ENCODE measurements around the gene BRMS1L.
"Not testable (repeated sequence)": the region's sequence is repeated elsewhere in the genome, so short reads cannot be mapped to it uniquely, and the experiment has no call there.

BRMS1L gene

DNA sequence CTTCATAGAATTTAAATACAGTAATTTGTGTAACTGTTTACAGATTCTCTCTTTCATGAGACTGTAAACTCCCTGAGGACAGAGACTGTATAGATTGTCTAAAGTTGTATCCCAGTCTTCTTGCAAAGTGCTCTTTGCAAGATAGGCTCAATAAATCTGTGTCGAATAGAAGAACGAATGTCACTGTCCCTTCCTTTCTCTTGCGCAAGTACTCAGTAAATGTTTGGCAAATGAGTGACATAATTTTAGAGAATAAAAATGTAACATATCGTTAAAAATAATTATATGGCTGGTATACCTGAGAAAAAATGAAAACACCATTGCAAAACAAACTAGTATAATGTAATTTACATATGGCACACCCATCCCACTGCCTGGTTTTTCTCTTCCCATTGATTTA lies 15.2 kb upstream of the BRMS1L start:
- H3K27ac Mint-ChIP-seq: no peak overlapping the region
- no peaks in the 10 kb centered on the region for H3K9me3 Mint-ChIP-seq
- ATAC-seq: no peak
- no peak overlapping the region for H3K4me3 Mint-ChIP-seq
- DNase-seq (ENCODE audit: low spot score in 2 of 2): no peak
- H3K4me1 Mint-ChIP-seq: peaks cover 31% of the 10 kb centered on the region
- H3K36me3 Mint-ChIP-seq: peaks cover 12% of the 10 kb centered on the region

DNA sequence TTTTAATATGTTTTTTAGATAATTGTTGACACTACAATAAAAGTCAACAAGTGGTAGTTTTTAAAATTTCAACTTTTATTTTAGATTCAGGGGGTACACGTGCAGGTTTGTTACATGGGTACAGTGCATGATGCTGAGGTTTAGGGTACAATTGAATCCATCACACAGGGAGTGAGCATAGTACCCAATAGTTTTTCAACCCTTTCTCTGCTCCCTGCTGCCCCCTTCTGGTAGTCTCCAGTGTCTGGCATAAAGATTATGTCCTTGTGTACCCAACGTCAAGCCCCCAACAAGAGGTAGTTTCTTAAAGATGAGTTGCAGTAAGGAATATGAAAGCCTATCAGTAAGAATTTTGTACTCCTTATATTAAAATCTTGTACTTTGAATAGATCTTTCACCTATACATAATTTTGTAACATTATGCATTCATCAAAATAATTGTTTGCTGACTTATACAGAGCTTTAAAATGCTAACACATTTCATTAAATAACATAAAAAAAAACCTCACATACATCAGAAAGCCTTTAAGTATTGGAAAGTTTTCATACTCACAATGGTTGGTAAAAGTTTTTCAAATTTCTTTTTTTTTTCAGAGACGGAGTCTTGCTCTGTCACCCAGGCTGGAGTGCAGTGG lies 11.7 kb upstream of the BRMS1L start:
- DNase-seq (ENCODE audit: low spot score in 2 of 2): peak; percentile 78 to 90
- no peak overlapping the region for H3K27ac Mint-ChIP-seq

DNA sequence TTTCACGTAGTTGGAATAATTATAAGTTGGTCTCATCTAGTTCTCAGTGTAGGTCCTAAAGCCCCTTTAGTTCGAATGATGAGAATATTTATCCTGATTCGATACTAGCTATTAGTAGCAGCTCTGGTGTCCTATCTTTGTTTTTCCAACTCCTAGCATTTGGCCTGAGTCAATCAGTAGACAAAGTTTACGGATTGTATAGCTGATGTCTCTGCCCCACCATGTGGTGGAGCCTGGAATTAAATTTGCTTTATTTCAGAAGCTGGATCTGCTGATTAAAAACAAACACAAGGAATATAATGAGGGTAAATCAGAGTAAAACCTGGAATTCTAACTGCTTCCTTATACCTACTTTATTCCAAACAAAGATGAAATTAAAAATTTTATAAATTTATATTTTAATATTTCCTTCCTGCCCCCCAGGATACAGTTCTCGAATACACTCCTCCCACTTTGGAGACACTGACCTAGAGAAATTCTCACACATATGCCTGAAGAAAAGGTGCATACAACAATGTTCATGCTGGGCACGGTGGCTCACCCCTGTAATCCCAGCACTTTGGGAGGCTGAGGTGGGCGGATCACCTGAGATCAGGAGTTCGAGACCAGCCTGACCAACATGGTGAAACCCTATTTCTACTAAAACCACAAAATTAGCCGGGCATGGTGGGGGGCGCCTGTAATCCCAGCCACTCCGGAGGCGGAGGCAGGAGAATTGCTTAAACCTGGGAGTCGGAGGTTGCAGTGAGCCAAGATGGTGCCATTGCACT lies 7.6 kb upstream of the BRMS1L start:
- ATAC-seq (no peak), DNase-seq (ENCODE audit: low spot score in 2 of 2) (no peak)
- no peaks in the 10 kb centered on the region for H3K4me1 Mint-ChIP-seq
- no peaks in the 10 kb centered on the region for H3K9me3 Mint-ChIP-seq
- H3K4me3 Mint-ChIP-seq: no peak overlapping the region
- H3K27ac Mint-ChIP-seq: no peak overlapping the region
- no peaks in the 10 kb centered on the region for H3K36me3 Mint-ChIP-seq

More for the DNA sequence above, 11.7 kb upstream of the BRMS1L start:
- Mint-ChIP-seq H3K4me3 (no peak overlapping the region), H3K4me1 (peaks cover 5% of the 10 kb centered on the region), H3K36me3 (no peaks in the 10 kb centered on the region), H3K9me3 (no peaks in the 10 kb centered on the region)
- peak; percentile 82 for ATAC-seq

DNA sequence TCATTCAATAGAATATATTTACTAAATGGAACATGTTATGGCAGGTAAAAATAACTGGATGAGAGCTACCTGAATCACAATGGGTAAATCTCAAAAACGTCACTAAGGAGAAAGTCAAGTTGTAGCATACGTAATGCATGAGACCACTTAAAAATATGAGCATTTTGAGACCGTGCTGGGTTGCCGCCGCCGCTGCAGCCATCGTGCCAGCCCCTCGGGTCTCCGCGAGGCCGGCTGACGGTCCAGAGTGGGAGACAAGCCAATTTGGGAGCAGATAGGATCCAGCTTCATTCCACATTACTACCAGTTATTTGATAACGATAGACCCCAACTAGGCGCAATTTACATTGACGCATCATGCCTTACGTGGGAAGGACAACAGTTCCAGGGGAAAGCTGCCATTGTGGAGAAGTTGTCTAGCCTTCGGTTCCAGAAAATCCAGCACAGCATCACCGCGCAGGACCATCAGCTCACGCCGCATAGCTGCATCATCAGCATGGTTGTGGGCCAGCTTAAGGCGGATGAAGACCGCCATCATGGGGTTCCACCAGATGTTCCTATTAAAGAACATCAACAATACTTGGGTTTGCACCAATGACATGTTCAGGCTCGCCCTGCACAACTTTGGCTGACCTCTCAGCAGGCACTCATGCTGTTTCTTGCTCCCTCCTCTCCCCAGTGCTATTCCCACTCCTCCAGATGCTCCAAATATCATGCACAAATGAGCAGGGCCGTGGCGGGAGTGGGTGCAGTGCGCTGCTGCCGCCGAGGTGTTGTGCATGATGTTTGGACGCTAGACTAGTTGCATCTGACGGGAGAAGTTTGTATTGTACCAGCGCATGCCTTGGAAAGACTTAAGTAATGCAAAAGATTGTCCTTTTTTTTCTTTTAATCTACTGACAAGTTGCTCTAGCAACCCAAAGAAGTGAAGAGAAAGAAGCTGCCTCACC lies 6.3 kb upstream of the BRMS1L start:
- no peak overlapping the region for H3K4me3 Mint-ChIP-seq
- H3K4me1 Mint-ChIP-seq: no peaks in the 10 kb centered on the region
- H3K36me3 Mint-ChIP-seq: no peaks in the 10 kb centered on the region
- H3K27ac Mint-ChIP-seq: no peak overlapping the region
- no peak for DNase-seq (ENCODE audit: low spot score in 2 of 2)
- no peaks in the 10 kb centered on the region for H3K9me3 Mint-ChIP-seq
- no peak for ATAC-seq

DNA sequence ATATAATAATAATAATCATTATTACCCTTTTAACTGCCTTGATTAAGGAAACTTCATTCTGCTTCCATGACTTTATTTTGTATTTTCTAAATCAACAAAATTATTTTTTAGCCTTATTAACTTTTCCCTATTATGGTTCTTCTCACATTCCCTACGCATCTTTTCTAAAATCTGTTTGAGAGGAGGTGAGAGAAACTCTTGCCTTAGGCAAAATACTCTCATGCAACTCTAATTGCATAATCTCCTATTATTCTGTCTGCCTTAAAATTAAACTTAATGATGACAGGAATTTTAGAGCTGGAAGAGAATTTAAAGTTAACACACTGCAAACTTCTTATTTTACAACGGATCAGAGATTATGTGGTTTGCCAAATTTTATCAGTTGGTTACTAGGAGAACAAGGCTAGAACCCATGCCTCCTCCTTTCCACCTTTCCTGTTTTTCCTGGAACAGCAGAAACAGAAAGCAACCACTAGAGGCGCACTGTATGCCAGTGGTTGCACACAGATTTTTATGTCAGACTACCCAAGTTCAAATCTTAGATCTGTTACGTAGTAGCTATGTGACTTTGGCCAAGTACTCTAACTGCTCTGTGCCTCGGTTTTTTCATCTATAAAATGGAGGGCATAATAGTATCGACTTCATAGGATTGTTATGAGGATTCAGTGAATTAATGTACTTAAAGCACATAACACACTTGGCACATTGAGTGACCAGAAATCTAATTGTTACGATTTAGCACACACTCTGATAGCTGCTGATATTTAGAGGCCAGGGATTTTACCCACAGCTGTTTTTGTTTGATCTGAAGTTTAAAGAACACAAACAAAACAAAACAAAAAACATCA lies 4.3 kb upstream of the BRMS1L start:
- no peak overlapping the region for H3K4me3 Mint-ChIP-seq

DNA sequence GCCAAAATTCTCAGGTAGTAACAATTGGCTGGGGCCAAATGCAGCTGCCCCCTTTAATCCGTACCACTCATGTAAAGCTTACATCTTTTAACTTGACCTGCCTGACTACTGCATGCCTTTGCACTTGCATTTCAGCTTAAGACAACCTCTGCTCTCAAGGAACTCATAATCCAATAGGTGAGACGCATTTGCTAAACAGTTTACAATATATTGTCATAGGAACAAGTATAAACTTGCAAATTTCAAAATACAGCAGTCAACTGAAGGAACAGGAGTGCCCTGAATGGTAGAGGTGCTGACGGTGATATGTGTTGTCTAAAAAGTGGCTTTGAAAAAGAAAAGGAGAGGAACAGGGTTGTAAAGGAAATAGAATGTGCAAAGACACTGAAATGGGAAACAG lies 3.6 kb upstream of the BRMS1L start:
- Mint-ChIP-seq H3K27ac (no peak overlapping the region), H3K9me3 (no peaks in the 10 kb centered on the region), H3K36me3 (peaks cover 7% of the 10 kb centered on the region), H3K4me1 (peaks cover 12% of the 10 kb centered on the region), H3K4me3 (no peak overlapping the region)
- DNase-seq (ENCODE audit: low spot score in 2 of 2): no peak
- no peak for ATAC-seq

More for the DNA sequence above, 4.3 kb upstream of the BRMS1L start:
- no peaks in the 10 kb centered on the region for H3K9me3 Mint-ChIP-seq
- no peak overlapping the region for H3K27ac Mint-ChIP-seq
- ATAC-seq (no peak), DNase-seq (ENCODE audit: low spot score in 2 of 2) (no peak)
- H3K36me3 Mint-ChIP-seq: peaks cover 7% of the 10 kb centered on the region
- H3K4me1 Mint-ChIP-seq: peaks cover 6% of the 10 kb centered on the region

DNA sequence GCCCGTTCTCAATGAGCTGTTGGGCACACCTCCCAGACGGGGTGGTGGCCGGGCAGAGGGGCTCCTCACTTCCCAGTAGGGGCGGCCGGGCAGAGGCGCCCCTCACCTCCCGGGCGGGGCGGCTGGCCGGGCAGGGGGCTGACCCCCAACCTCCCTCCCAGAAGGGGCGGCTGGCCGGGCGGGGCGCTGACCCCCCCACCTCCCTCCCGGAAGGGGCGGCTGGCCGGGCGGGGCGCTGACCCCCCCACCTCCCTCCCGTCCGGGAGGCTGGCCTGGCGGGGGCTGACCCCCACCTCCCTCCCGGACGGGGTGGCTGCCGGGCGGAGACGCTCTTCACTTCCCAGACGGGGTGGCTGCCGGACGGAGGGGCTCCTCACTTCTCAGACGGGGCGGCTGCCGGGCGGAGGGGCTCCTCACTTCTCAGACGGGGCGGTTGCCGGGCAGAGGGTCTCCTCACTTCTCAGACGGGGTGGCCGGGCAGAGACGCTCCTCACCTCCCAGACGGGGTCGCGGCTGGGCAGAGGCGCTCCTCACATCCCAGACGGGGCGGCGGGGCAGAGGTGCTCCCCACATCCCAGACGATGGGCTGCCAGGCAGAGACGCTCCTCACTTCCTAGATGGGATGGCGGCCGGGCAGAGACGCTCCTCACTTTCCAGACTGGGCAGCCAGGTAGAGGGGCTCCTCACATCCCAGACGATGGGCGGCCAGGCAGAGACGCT lies 1.5 kb upstream of the BRMS1L start:
- peaks cover 18% of the 10 kb centered on the region for H3K4me1 Mint-ChIP-seq
- H3K36me3 Mint-ChIP-seq; ATAC-seq; H3K9me3 Mint-ChIP-seq; H3K27ac Mint-ChIP-seq; DNase-seq (ENCODE audit: low spot score in 2 of 2): not testable (repeated sequence)
- H3K4me3 Mint-ChIP-seq: peak overlapping the region; percentile 82

DNA sequence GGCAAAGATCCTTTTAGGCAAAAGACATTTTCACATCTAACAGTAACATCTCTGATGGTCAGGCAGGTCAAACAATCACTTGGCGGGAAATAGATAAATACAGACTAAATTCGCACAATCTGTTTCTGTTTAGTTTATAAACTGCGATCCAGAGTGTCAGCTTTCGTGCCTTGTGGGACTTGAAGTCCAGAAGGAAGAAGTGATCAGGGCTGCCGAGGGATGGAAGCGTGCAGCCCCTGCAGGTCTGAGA lies 245 bp upstream of the BRMS1L start:
- Mint-ChIP-seq H3K36me3 (peaks cover 7% of the 10 kb centered on the region), H3K9me3 (no peaks in the 10 kb centered on the region), H3K4me3 (peak overlapping the region; percentile 82), H3K27ac (peak overlapping the region; percentile 78), H3K4me1 (peaks cover 18% of the 10 kb centered on the region)
- DNase-seq (ENCODE audit: low spot score in 2 of 2) (no peak), ATAC-seq (no peak)

DNA sequence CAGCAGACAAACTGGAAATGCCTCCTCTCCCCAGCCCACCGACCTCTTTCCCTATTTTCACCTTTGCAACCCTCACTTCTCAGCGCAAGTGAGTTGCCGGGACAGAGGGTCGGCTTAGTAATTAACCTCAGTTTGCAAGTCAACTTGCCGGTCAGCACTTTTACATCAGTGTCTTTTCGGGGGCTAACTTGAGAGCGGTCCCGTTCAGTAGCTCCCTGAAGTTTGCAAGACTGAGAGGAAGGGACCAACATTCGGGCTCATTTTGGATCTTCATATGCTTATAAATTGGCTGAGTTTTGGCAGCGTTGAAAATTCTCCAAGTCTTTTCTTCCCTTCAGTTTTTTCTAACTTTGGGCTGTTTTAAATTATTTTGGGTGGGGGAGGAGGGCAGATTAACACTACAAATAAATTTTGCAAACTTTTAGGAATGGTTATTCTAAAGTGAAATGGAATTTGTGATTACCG lies 846 bp downstream of the BRMS1L start:
- Mint-ChIP-seq H3K36me3 (peaks cover 16% of the 10 kb centered on the region), H3K9me3 (no peaks in the 10 kb centered on the region), H3K4me1 (peaks cover 18% of the 10 kb centered on the region), H3K27ac (peak overlapping the region; percentile 78), H3K4me3 (peak overlapping the region; percentile 82)
- DNase-seq (ENCODE audit: low spot score in 2 of 2) (no peak), ATAC-seq (no peak)

DNA sequence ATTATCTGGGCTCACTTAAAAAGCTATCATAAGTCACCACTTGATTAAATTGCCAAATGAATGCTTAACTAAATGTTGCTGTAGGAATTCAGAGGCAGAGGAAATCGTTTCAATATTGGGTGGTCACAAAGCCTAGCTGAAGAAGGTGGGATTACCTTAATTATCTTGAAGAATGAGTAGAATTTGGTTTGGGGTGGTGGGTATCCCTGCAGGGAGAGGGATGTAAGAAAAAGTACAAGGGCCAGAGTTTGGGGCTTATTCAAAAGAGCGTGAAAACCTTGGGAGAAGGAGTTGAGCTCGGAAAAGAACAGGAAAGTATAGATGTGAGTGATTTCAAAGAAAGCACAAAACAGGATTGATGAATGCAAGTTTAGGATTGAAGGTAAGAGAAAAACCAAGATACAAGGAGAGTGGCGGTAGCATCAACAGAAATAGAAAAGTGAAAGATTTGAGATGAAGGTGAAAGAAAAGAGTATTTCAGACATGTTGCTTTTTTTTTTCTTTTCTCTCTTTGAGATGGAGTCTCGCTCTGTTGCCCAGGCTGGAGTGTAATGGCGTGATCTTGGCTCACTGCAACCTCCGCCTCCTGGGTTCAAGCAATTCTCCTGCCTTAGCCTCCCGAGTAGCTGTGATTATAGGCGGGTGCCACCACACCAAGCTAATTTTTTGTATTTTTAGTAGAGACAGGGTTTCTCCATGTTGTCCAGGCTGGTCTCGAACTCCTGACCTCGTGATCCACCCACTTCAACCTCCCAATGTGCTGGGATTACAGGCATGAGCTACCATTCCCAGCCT lies 1.7 kb downstream of the BRMS1L start:
- H3K36me3 Mint-ChIP-seq: peaks cover 25% of the 10 kb centered on the region
- peak overlapping the region; percentile 78 for H3K27ac Mint-ChIP-seq
- DNase-seq (ENCODE audit: low spot score in 2 of 2) (no peak), ATAC-seq (no peak)
- peak overlapping the region; percentile 82 for H3K4me3 Mint-ChIP-seq
- H3K4me1 Mint-ChIP-seq: peaks cover 18% of the 10 kb centered on the region
- H3K9me3 Mint-ChIP-seq: no peaks in the 10 kb centered on the region

DNA sequence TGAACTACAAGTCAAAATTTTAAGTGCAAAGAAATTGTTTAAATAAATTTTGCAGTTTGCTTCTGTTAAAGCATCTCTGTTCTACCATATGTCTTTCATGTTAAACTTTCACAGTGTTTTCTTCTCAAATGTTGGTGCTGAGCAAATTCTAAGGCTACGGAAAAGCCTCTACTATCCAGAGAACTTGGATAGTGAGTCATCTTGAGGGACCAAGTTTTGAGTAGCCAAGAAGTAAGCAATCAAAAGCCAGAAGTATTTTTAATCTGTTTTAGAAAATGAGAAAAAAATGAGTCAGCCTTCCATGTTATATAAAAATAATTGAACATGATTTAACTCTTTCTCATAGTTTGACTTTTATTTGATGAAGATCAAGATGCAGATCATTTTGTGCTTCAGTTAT lies 3.3 kb downstream of the BRMS1L start:
- H3K4me3 Mint-ChIP-seq: no peak overlapping the region
- no peaks in the 10 kb centered on the region for H3K9me3 Mint-ChIP-seq
- ATAC-seq (no peak), DNase-seq (ENCODE audit: low spot score in 2 of 2) (no peak)
- H3K36me3 Mint-ChIP-seq: peaks cover 33% of the 10 kb centered on the region
- no peak overlapping the region for H3K27ac Mint-ChIP-seq
- peaks cover 18% of the 10 kb centered on the region for H3K4me1 Mint-ChIP-seq

DNA sequence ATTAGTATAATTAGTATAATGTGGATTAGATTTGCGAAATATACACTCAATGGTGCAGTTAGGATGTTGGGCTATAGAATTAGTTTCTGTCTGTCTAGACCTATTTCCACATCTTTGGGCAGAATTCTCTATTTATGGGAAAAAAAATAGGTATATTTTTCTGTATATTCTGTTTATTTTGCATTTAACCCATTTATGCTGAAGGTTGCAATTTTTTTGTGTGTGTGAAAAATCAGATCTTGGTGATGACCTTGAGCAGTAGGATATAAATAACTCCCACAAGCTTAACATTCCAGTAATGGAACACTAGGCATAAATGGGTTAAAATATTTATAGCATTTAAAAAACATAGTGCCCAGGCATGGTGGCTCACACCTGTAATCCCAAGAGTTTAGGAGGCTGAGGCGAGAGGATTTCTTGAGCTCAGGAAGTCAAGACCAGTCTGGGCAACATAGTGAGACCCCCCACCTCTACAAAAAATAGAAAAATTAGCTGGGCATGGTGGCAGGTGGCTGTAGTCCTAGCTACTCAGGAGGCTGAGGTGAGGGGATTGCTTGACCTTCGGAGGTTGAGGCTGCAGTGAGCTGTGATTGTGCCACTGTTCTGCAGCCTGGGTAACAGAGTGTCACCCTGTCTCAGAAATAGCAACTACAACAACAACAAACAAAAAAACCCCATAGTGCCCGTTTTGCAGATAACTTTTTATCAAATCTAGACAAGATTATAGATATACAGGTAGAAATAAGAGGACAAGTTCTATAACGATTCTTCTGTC lies 9.3 kb downstream of the BRMS1L start:
- ATAC-seq (no peak), DNase-seq (ENCODE audit: low spot score in 2 of 2) (no peak)
- Mint-ChIP-seq H3K9me3 (no peaks in the 10 kb centered on the region), H3K4me1 (no peaks in the 10 kb centered on the region), H3K4me3 (no peak overlapping the region), H3K36me3 (peaks cover 65% of the 10 kb centered on the region), H3K27ac (no peak overlapping the region)

DNA sequence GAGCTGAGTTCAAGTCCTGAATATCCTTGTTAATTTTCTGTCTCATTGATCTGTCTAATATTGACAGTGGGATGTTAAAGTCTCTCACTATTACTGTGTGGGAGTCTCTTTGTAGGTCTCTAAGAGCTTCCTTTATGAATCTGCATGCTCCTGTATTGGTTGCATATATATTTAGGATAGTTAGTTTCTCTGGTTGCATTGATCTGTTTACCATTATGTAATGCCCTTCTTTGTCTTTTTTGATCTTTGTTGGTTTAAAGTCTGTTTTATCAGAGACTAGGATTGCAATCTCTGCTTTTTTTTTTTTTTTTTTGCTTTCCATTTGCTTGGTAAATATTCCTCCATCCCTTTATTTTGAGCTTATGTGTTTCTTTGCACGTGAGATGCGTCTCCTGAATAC lies 15.6 kb downstream of the BRMS1L start:
- not testable (repeated sequence) for ATAC-seq; H3K27ac Mint-ChIP-seq; DNase-seq (ENCODE audit: low spot score in 2 of 2); H3K4me1 Mint-ChIP-seq; H3K4me3 Mint-ChIP-seq
- Mint-ChIP-seq H3K36me3 (peaks cover 66% of the 10 kb centered on the region), H3K9me3 (peaks cover 16% of the 10 kb centered on the region)

Measured in stimulated activated effector memory CD8-positive, alpha-beta T cell treated with anti-CD3 and anti-CD28 coated beads, Interleukin-12 subunit alpha, Interleukin-12 subunit beta, amount 100 ng/mL, for 72 hours (primary cell).